Activated T-cell treated with anti-CD3 and anti-CD28 coated beads for 4 hours (primary cell): ENCODE data around the gene CTU2.
A peak's percentile ranks its signal among the peaks of the same experiment; 100 is the strongest.

Experiments
- DNase-seq: peaks from one replicate; pipeline ENCODE4 v3.0.0-alpha.2; 2020

CTU2 gene

DNA sequence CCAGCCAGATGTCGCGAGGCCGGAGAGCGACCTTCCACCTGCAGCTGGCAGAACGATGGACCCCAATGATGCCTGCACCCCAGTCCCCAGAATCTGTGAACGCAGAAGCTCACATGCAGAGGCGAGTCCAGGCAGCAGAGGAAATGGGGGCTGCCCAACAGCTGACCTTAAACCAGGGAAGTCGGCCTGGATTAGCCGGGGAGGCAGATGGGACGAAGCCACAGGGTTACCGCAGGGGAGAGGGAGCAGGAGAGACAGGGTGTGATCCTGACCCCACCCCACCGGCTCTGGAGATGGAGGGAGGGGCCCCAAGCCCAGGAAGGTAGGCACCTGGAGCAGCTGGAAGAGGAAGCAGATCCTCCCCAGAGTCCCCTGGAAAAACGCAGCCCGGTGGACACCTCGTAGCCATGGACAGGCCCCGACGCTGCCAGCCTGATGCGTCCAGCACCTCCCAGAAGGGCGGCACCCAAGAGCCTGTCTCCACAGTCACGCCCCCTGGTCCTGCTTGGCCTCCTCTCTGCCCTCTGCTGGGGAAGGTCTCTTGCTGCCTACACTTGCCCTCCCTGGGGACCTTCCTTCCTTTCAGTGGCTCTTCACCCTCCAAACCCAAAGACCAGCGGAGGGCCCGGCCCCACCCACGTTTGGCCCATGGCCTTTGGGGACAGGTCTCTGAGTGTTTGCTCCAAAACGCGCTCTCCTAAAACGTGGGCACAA is 41.4 kb downstream of the CTU2 start:
- DNase-seq, result no peak

DNA sequence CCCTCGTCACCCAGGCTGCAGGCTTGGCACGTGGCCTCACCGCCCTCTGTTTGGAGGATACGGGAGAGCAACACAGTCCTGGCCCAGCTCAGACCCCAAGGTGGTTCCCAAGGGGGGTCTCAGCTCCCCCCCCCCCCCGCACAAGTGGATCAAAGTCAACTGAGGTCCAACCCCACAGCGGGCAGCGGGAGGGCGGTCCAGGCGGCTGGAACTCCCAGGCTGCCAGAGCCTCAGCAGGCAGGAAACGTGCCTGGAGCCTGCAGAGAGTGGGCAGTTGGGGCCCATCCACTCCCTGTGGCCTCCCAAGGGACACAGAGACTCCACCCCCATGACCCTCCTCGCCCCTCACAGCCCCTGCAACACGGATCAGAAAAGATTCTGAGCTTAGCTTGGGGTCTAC is 42.1 kb downstream of the CTU2 start:
- no peak for DNase-seq

DNA sequence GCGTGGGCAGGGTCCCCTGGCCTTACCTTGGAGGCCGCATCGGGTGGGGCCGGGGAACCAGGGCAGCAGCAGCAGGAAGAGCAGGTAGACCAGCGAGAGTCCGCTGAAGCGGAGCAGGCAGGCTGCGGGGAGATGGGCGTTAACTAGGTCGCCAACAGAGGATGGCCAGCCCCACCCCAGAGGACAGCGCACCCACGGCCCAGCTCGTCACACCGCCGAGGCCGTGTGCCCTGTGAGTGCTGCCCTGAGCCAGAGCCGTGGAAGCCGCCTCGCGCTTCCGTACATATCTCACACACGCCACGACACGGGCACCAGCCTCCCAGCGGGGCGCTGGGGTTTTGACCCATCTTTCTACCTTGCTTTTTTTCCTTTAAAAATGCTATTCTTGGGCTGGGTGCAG is 43.1 kb downstream of the CTU2 start:
- DNase-seq, result no peak

DNA sequence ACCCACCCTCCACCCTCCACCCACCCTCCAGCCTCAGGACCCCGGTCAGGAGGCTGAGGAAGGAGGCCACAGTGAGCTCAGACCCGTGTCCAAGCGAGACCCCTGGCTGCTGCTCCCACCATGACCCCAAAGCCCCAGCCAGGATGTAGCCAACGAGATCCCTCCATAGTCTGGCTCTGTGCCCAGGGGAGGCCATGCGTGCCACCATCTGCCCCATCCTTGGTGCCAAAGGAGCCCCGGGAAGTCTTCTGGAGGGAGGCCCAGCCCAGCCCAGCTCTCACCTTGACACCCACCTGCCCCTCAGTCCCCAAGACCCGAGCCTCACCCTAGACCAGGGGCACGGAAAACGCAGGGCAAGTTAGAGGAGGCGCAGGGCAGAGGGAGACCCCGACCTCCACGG is 44.6 kb downstream of the CTU2 start:
- DNase-seq, result no peak

- DNase-seq, result no peak
Measured at GRCh38 chr16:88752386-88753002, 46.2 kb downstream of the CTU2 start.

- DNase-seq, result no peak
Measured at GRCh38 chr16:88753191-88753590, 46.9 kb downstream of the CTU2 start.

DNA sequence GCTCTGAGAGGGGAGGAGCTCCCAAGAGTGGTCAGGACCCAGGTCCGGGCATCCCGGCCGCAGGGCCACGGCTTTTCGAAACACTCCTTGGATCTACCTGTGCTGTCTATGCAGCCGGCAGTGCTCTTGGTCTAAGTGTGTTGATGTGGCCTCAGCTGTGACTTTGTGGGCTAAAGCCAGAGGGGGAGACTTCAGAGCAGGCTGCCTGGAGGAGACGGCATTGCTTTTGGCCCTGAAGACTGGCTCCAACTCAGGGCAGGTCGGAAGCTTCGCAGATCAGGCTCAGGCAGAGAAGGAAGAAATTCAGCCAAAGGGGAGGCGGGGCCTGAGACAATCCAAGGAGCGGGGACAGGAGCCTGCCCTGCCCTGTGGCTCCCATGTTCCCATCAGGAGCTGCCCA is 47.3 kb downstream of the CTU2 start:
- no peak for DNase-seq

GRCh38 chr16:88754109-88754911 is 48.0 kb downstream of the CTU2 start:
- DNase-seq, result no peak

GRCh38 chr16:88754912-88755744 is 48.8 kb downstream of the CTU2 start:
- no peak for DNase-seq

DNA sequence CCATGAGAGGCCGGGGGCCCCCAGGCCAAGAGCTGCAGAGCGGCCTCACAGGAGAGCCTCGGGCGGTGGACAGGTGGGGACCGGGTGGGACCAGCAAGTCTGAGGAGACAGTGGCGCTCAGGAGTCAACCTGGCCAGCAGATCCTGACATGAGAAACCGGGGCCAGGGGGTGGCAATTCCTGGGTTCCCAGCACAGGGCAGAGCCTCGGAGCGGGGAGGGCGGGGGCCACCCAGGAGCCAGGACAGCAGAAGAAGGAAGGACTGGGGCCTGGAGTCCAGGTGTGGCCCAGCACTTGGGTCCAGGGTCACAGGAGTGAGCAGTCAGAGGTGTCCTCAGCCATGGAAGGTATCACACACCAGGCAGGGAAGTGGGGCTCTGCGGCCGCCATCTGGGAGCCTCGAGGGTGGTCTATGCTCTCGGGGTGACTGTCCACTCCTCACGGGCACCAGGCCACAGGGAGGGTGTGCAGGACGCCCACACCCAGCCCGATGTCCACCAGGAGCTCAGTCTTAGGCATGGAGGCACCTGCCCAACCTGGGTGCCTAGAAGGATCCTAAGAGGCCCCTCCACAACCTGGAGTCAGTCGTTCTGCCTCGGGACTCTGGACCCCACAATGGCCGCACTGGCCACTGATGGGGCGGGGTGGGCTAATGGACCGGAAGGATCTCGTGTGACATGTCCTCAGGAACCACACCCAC is 49.6 kb downstream of the CTU2 start:
- DNase-seq, result no peak

DNA sequence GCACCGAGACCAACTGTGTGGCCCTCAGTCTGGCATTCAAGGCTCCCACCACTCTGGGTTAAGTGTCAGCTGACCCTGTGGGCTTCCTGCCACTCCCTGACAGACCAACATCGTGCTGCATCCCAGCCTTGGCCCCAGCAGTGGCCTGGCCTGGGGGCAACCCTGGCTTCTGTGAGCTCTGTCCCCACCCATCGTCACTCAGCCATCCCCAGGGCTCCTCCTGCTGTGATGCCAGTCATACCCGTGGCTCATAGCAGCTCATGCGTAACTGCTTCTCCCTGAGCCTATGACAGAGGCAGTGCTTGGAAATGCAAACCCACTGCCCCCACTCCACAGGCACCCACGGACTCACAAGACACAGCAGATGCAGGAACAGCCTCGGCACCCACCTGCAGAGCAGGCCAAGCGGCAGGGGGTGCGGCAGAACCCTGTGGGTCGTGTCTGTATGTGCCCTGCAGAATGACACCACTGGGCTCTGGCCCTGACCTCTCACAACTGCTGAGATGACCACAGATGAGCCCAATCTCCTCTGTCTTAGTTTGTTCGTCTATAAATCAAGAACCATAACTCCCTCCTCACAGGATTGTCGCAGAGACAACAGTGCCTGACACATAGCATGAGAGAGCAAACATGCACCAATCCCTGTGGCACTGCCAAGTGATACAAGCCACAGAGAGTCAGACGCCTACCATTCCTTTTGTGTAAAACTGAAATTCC is 52.1 kb downstream of the CTU2 start:
- no peak for DNase-seq

GRCh38 chr16:88758944-88759244 is 52.6 kb downstream of the CTU2 start:
- no peak for DNase-seq

DNA sequence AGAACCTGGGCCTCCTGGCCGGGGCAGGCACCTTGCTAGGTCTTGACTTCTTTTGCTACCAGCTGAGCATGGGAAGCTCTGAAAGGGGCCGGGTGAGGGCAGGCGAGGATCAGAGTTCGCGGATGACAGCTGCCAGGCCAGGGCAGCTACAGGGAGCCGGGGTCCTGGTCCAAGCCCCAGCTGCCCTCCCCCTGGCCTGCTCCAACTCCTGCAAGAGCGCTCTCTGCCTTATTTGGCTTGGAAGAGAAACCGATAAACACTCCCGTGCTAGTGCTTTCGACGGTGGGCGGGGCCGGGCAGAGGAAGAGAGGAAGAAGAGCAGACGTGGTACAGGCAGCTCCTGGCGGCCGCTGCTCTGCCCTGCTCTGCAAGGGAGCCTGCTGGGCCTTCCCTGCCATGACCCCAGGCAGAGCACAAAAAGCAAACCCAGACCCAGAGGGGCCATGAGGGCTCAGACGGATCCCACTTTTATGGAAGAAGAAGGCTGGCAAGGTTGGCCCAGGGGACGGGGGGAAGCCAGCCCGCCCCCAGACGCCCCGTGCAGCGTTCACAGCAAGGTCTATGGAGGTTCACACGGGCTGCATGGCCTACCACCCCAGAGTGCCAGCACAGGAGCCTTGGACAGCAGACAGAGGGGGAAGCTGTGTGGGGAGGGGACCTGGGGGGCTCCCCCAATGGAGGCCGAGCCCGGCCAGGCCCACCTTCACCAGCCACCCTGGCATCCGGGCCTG is 53.1 kb downstream of the CTU2 start:
- DNase-seq, result peak; percentile 31

DNA sequence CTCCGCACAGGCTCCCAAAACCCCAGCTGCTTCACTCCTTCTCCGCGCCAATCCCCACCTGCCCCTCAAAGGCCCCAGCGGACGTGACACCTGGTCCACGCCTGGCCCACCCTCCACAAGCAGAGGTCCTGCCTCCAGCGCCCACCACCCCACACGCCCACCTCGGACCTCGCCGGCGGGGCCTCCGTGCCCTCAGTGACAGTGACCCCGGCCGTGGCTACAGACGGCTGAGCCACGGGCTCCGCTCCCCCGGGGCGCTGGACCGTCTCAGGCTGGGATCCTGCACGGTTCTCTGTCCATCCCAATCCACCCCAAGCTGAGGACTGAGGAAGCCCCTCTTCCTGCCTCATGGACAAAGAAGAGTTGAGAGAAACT is 53.7 kb downstream of the CTU2 start:
- DNase-seq, result no peak

- DNase-seq, result no peak
Measured at GRCh38 chr16:88760424-88761142, 54.3 kb downstream of the CTU2 start.

DNA sequence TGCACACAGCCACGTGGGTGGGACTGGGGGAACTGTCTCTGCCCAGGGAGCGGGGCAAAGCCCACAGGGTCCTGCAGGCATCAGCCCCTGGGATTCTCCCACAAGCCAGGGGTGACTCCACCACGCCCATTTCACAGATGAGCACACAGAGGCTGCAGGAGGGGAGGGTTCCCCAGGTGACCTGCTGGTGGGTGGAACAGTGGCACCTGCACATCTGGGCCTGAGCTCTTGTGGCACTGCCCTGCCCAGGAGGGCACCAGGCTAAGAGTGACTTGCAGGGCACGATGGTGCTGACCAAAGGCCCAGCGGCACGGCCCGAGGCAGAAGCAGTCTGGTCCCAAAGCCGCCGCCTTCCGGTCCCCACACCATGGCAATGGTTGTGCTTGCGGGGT is 54.8 kb downstream of the CTU2 start:
- DNase-seq, result no peak

GRCh38 chr16:88761830-88762229 is 55.5 kb downstream of the CTU2 start:
- no peak for DNase-seq

DNA sequence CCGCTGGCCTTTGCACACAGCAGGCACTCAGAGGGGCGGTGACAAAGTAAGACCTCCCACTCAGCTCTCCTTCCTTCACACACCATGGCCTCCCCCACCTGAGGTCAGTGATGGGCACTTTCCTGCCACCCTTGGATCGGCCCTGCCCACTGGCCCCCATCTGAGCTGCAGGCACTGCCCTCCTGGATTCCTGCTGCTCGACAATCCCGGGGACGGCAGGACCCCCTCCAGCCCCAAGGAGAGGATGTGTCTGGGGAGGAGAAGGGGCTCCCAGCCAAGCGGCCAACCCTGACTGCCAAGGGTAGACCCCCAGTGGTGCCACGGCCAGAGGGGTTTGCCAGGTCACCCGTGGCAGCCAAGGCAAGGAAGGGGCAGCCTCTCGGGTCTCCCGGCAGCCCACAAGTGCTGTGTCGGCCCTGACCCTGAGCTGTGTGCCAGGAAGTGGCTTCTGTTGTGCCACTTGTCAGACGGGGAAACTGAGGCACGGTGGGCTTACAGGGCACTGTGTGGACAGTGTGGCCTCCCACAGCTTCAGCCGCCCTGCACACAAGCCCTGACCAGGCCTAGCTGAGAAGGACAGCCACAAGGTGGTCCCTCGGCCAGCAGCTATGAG is 56.1 kb downstream of the CTU2 start:
- no peak for DNase-seq

DNA sequence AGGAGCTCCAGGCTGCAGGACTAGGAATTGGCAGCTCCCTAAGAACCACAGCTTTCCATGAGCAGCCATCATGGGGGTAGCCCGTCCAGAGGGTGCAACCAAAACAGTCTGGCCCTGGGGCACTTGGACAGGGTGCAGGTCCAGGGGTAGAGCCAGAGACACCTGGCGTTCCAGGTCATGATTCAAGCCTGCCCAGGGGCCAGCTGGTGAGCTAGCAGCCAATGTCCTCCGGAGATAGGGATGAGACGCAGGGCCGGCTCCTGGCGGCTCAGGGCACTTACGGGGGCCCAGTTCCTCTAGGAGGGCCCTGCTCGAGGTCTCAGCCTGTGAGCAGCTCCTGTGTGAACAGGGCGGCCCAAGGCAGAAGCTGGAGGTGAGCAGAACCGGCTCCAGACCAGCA is 56.6 kb downstream of the CTU2 start:
- DNase-seq, result no peak

DNA sequence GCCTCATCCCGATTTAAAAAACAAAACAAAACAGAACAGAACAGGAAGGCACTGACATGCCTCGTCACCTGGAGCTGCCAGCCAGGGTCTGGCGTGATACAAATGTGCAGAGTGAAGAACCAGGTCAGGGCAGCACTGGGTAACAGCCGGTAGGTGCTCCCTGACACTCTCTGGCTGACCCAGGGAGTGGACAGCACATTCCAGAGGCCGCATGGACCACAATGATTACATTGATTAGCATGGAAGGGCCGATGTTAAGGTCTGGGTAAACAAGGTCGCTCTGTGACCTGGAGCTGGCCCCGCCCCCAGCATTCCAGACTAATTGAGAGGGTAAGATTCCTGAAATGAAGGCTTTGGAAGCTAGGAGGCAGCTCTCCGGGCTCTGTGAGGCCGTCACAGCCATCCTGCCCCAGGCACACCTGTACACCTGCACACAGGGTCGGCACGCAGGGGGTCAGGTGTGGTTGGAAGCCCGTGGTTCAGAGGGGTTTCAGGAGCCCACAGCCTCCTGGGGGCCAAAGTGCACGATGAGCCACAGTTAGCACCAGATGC is 57.3 kb downstream of the CTU2 start:
- no peak for DNase-seq
